HTERT RPE-1 (cell line): ENCODE results near the gene CTBP2.
"Not testable (repeated sequence)": the region's sequence is repeated elsewhere in the genome, so short reads cannot be mapped to it uniquely, and the experiment has no call there.

Experiments used
- in situ Hi-C: fragments of 300-500 bp; cut with MboI; formaldehyde crosslinking; loops from 4 replicates; pipeline ENCODE4 v1.14.3; 2020; ENCODE audit warnings: low sequenced_read_pairs

The CTBP2 gene

GRCh38 chr10:125186431-125187170 lies 26.2 kb upstream of the CTBP2 start:
- in situ Hi-C loops: no loop called here

GRCh38 chr10:125179107-125179506 lies 18.7 kb upstream of the CTBP2 start:
- in situ Hi-C loops: not testable (repeated sequence)

- in situ Hi-C loops: no loop called here
Observed at GRCh38 chr10:125177641-125178640, 17.6 kb upstream of the CTBP2 start.

- in situ Hi-C loops: no loop called here
Observed at GRCh38 chr10:125175807-125176206, 15.4 kb upstream of the CTBP2 start.

- in situ Hi-C loops: no loop called here
Observed at GRCh38 chr10:125174360-125174759, 14.0 kb upstream of the CTBP2 start.

GRCh38 chr10:125172694-125173093 lies 12.3 kb upstream of the CTBP2 start:
- in situ Hi-C loops: no loop called here

GRCh38 chr10:125171402-125172306 lies 11.3 kb upstream of the CTBP2 start:
- in situ Hi-C loops: no loop called here

GRCh38 chr10:125169915-125170314 lies 9.6 kb upstream of the CTBP2 start:
- in situ Hi-C loops: no loop called here

GRCh38 chr10:125169279-125169678 lies 8.9 kb upstream of the CTBP2 start:
- in situ Hi-C loops: no loop called here

GRCh38 chr10:125166658-125167057 lies 6.3 kb upstream of the CTBP2 start:
- in situ Hi-C loops: no loop called here

GRCh38 chr10:125165584-125166573 lies 5.5 kb upstream of the CTBP2 start:
- in situ Hi-C loops: no loop called here

- in situ Hi-C loops: no loop called here
Observed at GRCh38 chr10:125164421-125164820, 4.1 kb upstream of the CTBP2 start.

- in situ Hi-C loops: no loop called here
Observed at GRCh38 chr10:125163803-125164202, 3.4 kb upstream of the CTBP2 start.

GRCh38 chr10:125163312-125163711 lies 2.9 kb upstream of the CTBP2 start:
- in situ Hi-C loops: not testable (repeated sequence)

GRCh38 chr10:125162120-125162931 lies 2.0 kb upstream of the CTBP2 start:
- in situ Hi-C loops: no loop called here

GRCh38 chr10:125161707-125162119 lies 1.4 kb upstream of the CTBP2 start:
- in situ Hi-C loops: no loop called here

GRCh38 chr10:125160856-125161706 lies 718 bp upstream of the CTBP2 start:
- in situ Hi-C loops: no loop called here

GRCh38 chr10:125159486-125159931 lies 854 bp downstream of the CTBP2 start:
- in situ Hi-C loops: no loop called here
